A673 (cell line): Measurements from ENCODE around the gene FRG2.
"Not testable (repeated sequence)": the region's sequence is repeated elsewhere in the genome, so short reads cannot be mapped to it uniquely, and the experiment has no call there.

Experiments used
- EZH2 ChIP-seq: fragments of 200-600 bp; sonication (generic); IDR thresholded peaks from 2 replicates; pipeline ENCODE4 v1.6.1; 2017; ENCODE audit warnings: borderline replicate concordance, low read depth, mild to moderate bottlenecking, mixed read lengths, antibody characterized with exemption, low read length; ENCODE audit not compliant: poor library complexity, severe bottlenecking
- TF ChIP-seq, protein P1 (sequence below): fragments of 300-800, 200-600 bp; sonication (generic); conservative IDR thresholded peaks from 2 replicates; pipeline ENCODE4 v1.5.1; 2017; ENCODE audit warnings: low read depth, mild to moderate bottlenecking, antibody characterized with exemption, low read length, moderate library complexity, mixed read lengths

DNA sequence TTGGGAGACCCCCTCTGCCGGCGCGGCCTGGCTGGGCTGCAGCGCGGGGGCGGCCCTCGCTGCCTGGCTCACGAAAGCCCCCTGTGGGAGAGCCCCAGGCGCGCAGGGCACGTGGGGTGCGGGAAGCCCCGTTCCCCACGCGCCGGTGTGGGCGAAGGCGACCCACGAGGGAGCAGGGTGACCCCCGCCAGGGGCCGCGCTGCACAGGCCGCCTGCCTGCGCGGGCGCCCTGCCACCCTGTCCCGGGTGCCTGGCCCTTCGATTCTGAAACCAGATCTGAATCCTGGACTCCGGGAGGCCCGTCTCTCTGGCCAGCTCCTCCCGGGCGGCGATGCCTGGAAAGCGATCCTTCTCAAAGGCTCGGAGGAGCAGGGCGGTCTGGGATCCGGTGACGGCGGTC lies 5.1 kb downstream of the FRG2 start:
- TF ChIP-seq, protein P1, sequence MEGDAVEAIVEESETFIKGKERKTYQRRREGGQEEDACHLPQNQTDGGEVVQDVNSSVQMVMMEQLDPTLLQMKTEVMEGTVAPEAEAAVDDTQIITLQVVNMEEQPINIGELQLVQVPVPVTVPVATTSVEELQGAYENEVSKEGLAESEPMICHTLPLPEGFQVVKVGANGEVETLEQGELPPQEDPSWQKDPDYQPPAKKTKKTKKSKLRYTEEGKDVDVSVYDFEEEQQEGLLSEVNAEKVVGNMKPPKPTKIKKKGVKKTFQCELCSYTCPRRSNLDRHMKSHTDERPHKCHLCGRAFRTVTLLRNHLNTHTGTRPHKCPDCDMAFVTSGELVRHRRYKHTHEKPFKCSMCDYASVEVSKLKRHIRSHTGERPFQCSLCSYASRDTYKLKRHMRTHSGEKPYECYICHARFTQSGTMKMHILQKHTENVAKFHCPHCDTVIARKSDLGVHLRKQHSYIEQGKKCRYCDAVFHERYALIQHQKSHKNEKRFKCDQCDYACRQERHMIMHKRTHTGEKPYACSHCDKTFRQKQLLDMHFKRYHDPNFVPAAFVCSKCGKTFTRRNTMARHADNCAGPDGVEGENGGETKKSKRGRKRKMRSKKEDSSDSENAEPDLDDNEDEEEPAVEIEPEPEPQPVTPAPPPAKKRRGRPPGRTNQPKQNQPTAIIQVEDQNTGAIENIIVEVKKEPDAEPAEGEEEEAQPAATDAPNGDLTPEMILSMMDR, result not testable (repeated sequence)
- TF ChIP-seq EZH2, result not testable (repeated sequence)
